ENCODE results near the gene MRPL34. TPM values are rescaled to one million over a fixed set of nuclear protein-coding genes. Genes with fewer than 3 reads are reported as not detected.

Gene MRPL34
- total RNA-seq, 4 donors from 2014 or later: 117 to 211 (median 135) TPM

GRCh38 chr19:17305216-17305516 is 506 bp upstream of the MRPL34 start:
- TF ChIP-seq CTCF (IDR thresholded peaks at IDR 0.05; ENCODE audit: low read depth): no peak

GRCh38 chr19:17306285-17306714 is 628 bp downstream of the MRPL34 start:
- no peak for TF ChIP-seq CTCF (IDR thresholded peaks at IDR 0.05; ENCODE audit: low read depth)

GRCh38 chr19:17307876-17308377 is 2.3 kb downstream of the MRPL34 start:
- TF ChIP-seq CTCF (IDR thresholded peaks at IDR 0.05; ENCODE audit: low read depth): no peak

GRCh38 chr19:17309198-17309964 is 3.7 kb downstream of the MRPL34 start, which contains the start of gene DDA1:
Gene DDA1, plus strand, starts transcription at chr19:17309563. Its CDS starts 92 bp downstream, at chr19:17309655.
- no peak for TF ChIP-seq CTCF (IDR thresholded peaks at IDR 0.05; ENCODE audit: low read depth)

- no peak for TF ChIP-seq CTCF (IDR thresholded peaks at IDR 0.05; ENCODE audit: low read depth)
Measured at GRCh38 chr19:17309965-17310461, 4.3 kb downstream of the MRPL34 start.

GRCh38 chr19:17311455-17312188 is 6.0 kb downstream of the MRPL34 start:
- TF ChIP-seq CTCF (IDR thresholded peaks at IDR 0.05; ENCODE audit: low read depth): no peak
